Memory B cell (primary cell): ENCODE data around the gene PCAT6.

Experiments
- ATAC-seq: fragments of 150-1000 bp; cut with Tn5 transposase; 2 replicates; pipeline ENCODE4 v1.10.0; 2021; ENCODE audit warnings: low read depth, mild to moderate bottlenecking, moderate library complexity
- DNase-seq, 2 donors: peaks; one replicate each; pipeline ENCODE4 v3.0.0; 2022; ENCODE audit warnings: low spot score in 2 of 2
- H3K27ac Mint-ChIP-seq: one replicate; pipeline ENCODE4 v1.8.0; 2022; ENCODE audit warnings: mild to moderate bottlenecking, moderate library complexity, mixed read lengths
- H3K27me3 Mint-ChIP-seq: one replicate; pipeline ENCODE4 v1.8.0; 2022; ENCODE audit warnings: mixed read lengths
- H3K36me3 Mint-ChIP-seq: one replicate; pipeline ENCODE4 v1.8.0; 2022; ENCODE audit warnings: mild to moderate bottlenecking, mixed read lengths
- H3K4me1 Mint-ChIP-seq: one replicate; pipeline ENCODE4 v1.8.0; 2022; ENCODE audit warnings: mixed read lengths
- H3K4me3 Mint-ChIP-seq: one replicate; pipeline ENCODE4 v1.8.0; 2022; ENCODE audit warnings: mild to moderate bottlenecking, moderate library complexity, mixed read lengths
- H3K9me3 Mint-ChIP-seq: one replicate; pipeline ENCODE4 v1.8.0; 2022; ENCODE audit warnings: mixed read lengths

The PCAT6 gene

GRCh38 chr1:202801175-202801574 lies 9.6 kb upstream of the PCAT6 start:
- H3K4me3 Mint-ChIP-seq = no peak overlapping the region
- peaks cover 23% of the 10 kb centered on the region for H3K4me1 Mint-ChIP-seq
- H3K27ac Mint-ChIP-seq = no peak overlapping the region
- DNase-seq (no peak), ATAC-seq (no peak)
- peaks cover under 1% of the 10 kb centered on the region for H3K36me3 Mint-ChIP-seq
- H3K9me3 Mint-ChIP-seq = no peaks in the 10 kb centered on the region
- no peaks in the 10 kb centered on the region for H3K27me3 Mint-ChIP-seq

DNA sequence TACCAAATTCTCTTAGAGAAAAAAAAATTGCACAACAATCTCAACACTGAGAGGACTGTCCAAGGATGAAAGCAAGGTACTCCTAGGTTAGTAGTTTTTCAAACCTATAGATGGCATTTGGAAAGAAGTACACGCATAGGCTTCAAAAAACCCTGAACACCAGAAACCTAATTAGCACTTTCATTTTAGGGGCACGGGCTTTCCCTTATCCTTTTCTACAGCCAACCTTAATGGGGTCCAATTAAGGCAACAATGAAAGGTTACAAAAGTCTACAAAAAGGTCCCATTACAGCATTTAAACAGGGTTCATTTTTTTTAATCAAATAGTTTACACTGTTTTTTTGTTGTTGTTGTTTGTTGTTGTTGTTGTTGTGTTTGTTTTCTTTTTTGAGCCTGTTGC lies 8.7 kb upstream of the PCAT6 start:
- Mint-ChIP-seq H3K27ac (no peak overlapping the region), H3K9me3 (no peaks in the 10 kb centered on the region), H3K27me3 (no peaks in the 10 kb centered on the region), H3K36me3 (no peaks in the 10 kb centered on the region), H3K4me1 (peaks cover 21% of the 10 kb centered on the region), H3K4me3 (no peak overlapping the region)
- DNase-seq (no peak), ATAC-seq (no peak)

- no peaks in the 10 kb centered on the region for H3K9me3 Mint-ChIP-seq
Observed at GRCh38 chr1:202802998-202803932, 7.5 kb upstream of the PCAT6 start.

GRCh38 chr1:202804126-202804525 lies 6.6 kb upstream of the PCAT6 start:
- Mint-ChIP-seq H3K4me1 (peaks cover 24% of the 10 kb centered on the region), H3K4me3 (no peak overlapping the region), H3K36me3 (no peaks in the 10 kb centered on the region), H3K9me3 (no peaks in the 10 kb centered on the region), H3K27ac (no peak overlapping the region), H3K27me3 (no peaks in the 10 kb centered on the region)
- no peak for ATAC-seq
- DNase-seq = no peak

More at GRCh38 chr1:202802998-202803932, 7.5 kb upstream of the PCAT6 start:
- no peak for DNase-seq
- Mint-ChIP-seq H3K36me3 (no peaks in the 10 kb centered on the region), H3K27me3 (no peaks in the 10 kb centered on the region), H3K4me3 (no peak overlapping the region), H3K27ac (no peak overlapping the region), H3K4me1 (peaks cover 19% of the 10 kb centered on the region)
- no peak for ATAC-seq

DNA sequence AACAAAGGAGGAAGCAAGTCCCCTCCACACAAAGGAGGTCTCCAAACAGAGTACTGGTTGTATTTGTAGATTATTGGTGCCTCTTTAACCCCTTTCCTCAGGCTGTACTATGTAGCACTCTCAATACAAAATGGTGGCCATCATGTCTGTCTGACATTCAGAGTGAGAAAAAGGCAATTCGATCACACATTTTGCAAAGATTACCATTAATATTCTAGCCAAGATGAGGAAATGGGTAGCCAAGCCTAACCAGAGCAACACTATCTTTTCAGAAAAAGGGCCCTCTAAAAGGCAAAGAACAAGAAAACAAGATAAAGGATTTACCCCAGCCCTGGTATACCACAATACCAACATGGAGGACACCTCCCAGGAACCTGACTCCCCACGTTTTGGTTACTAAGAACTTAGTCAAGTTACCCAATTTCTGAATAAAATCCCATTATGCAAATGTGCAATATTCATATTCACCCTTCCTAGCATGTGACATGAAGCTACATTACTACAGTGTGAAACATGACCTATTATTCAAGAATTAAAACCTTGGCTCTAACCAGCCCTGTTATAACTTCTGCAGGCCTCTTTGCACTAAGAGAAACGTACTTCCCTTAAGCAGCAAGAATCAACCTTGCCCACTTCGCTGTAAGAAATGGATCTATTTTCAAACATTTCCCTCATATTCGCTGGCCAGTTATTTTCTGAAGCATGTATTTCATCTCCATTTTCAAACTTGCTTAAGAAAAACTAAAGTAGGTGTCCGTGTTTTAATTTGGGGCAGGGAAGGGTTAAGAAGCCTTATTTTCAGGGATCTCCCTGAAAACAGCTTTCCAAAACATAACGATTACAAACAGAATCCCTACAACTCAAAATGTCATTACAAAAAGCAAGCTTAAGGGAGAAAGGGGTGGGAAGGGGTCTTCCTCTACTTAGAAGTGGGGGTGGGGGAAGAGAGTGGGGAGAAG lies 4.6 kb upstream of the PCAT6 start:
- H3K36me3 Mint-ChIP-seq = no peaks in the 10 kb centered on the region
- no peaks in the 10 kb centered on the region for H3K9me3 Mint-ChIP-seq
- no peak for ATAC-seq
- H3K27me3 Mint-ChIP-seq = no peaks in the 10 kb centered on the region
- peak overlapping the region; percentile 87 for H3K4me3 Mint-ChIP-seq
- H3K27ac Mint-ChIP-seq = peak overlapping the region; percentile 73
- no peak for DNase-seq
- H3K4me1 Mint-ChIP-seq = peaks cover 26% of the 10 kb centered on the region

GRCh38 chr1:202806845-202807450 lies 3.8 kb upstream of the PCAT6 start:
- DNase-seq (peak in 1 of 2 donors; percentile 24), ATAC-seq (no peak)
- no peaks in the 10 kb centered on the region for H3K9me3 Mint-ChIP-seq
- peaks cover 31% of the 10 kb centered on the region for H3K4me1 Mint-ChIP-seq
- peak overlapping the region; percentile 87 for H3K4me3 Mint-ChIP-seq
- H3K36me3 Mint-ChIP-seq = no peaks in the 10 kb centered on the region
- peaks cover 4% of the 10 kb centered on the region for H3K27me3 Mint-ChIP-seq
- peak overlapping the region; percentile 73 for H3K27ac Mint-ChIP-seq

DNA sequence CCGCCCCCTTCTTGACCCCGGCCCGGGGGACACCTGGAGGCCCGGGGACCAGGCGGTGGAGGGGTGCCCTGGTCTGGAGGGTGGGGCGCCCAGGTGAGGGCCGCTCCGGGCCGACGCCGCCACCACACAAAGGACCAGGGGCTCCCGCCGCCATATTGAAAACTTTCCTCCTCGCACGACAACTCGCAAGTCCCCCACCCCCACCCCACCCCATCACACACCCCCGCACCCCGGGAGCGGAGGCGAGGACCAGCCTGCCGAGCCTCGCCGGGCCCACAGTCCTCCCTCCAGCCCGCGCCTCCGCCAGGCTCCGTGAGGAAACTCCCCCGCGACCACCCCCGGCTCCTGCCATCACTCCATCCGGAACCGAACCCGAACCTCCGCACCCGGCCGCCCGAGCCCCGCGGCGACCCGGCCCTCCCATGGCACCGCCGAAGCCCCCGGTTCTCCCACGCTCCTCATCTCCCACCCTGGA lies 3.3 kb upstream of the PCAT6 start:
- DNase-seq (peak in 1 of 2 donors; percentile 19), ATAC-seq (peak; percentile 15)
- Mint-ChIP-seq H3K4me1 (peaks cover 31% of the 10 kb centered on the region), H3K4me3 (peak overlapping the region; percentile 87), H3K36me3 (no peaks in the 10 kb centered on the region), H3K27me3 (peaks cover 4% of the 10 kb centered on the region), H3K9me3 (no peaks in the 10 kb centered on the region), H3K27ac (peak overlapping the region; percentile 73)

- H3K27me3 Mint-ChIP-seq = peaks cover 5% of the 10 kb centered on the region
- H3K27ac Mint-ChIP-seq = peak within 1 kb of the TSS; percentile 73
- peaks cover 28% of the 10 kb centered on the region for H3K4me1 Mint-ChIP-seq
- H3K9me3 Mint-ChIP-seq = no peaks in the 10 kb centered on the region
- ATAC-seq = peak; percentile 40
- H3K36me3 Mint-ChIP-seq = no peaks in the 10 kb centered on the region
- DNase-seq = peak; percentile 40 to 58
- peak within 1 kb of the TSS; percentile 87 for H3K4me3 Mint-ChIP-seq
Observed at GRCh38 chr1:202807926-202808757, 2.6 kb upstream of the PCAT6 start, which contains the start of gene KDM5B. TSS of gene KDM5B (minus strand) at chr1:202808421. CDS start at chr1:202808305, 116 bp downstream.

DNA sequence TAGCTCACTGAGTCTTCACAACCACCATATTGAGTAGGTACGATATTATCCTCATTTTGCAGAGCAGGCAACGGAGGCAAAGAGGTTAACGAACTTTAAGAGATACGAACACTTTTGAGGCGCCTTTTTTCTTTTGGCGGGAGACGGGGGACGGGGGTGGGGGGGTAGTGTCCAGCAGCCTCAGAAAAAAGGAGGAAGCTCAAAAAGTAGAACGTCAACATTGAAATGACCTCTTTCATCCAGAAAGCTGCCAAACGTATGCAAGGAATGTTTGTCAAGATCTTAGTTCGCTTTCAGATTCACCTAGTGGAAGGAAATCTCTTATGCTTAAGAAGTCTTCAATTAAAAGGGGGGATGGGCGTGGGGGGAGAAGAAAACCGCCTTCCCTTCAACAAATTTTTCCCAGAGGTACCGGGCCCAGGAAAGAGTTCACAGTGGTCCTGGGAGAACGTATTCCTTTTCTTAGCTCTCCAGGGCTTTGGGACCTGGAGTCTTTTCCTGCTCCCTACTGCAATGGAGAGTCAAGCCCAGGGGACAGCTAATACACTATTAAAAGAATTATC lies 1.1 kb upstream of the PCAT6 start:
- Mint-ChIP-seq H3K4me1 (peaks cover 25% of the 10 kb centered on the region), H3K36me3 (no peaks in the 10 kb centered on the region), H3K9me3 (no peaks in the 10 kb centered on the region), H3K4me3 (peak overlapping the region; percentile 87), H3K27me3 (peaks cover 8% of the 10 kb centered on the region), H3K27ac (no peak overlapping the region)
- ATAC-seq (no peak), DNase-seq (no peak)

DNA sequence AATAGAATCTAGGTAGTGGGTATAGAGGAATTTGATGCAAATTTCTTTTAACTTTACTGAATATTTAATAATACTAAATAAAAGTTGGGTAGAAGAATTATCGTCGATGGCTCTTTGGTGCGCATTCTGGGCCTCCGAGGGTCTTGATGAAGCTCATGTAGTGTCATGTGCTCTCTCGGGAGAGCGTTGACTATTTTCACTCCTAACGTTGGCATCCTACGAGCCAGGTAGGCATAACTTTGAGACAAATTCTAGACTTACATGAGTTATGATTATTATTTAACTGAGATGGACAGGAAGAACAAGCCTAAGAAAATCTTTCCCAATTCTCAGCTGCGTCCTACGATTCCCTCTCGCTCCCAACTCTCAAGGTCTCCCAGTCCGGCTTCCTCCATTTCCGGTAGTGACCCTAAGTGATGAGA lies 550 bp upstream of the PCAT6 start:
- ATAC-seq = no peak
- peak overlapping the region; percentile 90 for H3K4me3 Mint-ChIP-seq
- H3K27me3 Mint-ChIP-seq = peaks cover 8% of the 10 kb centered on the region
- DNase-seq = no peak
- no peaks in the 10 kb centered on the region for H3K9me3 Mint-ChIP-seq
- no peaks in the 10 kb centered on the region for H3K36me3 Mint-ChIP-seq
- peaks cover 25% of the 10 kb centered on the region for H3K4me1 Mint-ChIP-seq
- peak overlapping the region; percentile 74 for H3K27ac Mint-ChIP-seq

DNA sequence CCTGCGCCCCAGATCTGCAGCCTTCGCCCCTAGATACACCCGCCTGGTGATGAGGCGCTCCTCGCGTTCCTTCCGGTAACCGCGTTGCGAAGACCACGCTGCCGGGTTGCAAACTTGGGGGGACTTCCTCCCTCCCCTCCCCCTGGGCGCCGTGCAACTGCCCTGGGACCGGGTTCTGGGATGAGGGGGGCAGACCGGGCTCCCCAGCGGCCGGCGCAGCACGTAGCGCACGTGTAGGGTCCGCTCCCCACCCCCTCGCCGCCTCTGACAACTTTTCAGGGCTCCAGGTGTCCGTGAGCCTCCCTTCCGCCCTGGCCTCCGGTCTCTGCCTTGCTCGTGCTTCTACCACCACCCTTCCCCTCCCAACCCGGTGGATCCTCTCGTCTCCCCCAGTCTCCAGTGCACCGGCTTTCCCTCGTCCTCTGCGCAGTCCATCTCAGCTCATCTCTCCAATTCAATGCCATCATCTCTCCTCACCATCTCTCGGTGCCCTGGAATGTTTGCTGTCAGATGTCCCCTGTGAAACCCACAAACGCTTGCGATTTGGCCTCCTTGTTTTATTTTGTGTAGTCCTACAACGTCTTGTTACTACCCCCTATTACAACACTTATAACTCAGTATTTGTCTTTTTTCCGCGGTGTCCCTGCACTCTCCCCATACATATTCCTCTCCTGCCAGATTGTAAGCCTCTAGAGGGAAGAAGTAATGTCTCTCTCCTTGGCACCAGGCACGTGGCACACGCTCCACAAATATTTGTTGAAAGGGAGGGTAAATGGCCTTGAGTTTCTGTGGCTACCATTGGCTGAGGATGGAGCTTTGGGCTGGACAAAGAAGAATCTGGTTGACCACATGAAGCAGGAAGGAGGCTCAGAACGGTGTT lies 782 bp downstream of the PCAT6 start:
- no peaks in the 10 kb centered on the region for H3K9me3 Mint-ChIP-seq
- H3K27me3 Mint-ChIP-seq = peaks cover 8% of the 10 kb centered on the region
- H3K27ac Mint-ChIP-seq = peak overlapping the region; percentile 74
- no peaks in the 10 kb centered on the region for H3K36me3 Mint-ChIP-seq
- peaks cover 17% of the 10 kb centered on the region for H3K4me1 Mint-ChIP-seq
- DNase-seq (no peak), ATAC-seq (peak; percentile 18)
- peak overlapping the region; percentile 90 for H3K4me3 Mint-ChIP-seq
